ENCODE data around the gene SERINC5. TPM values are rescaled to one million over a fixed set of nuclear protein-coding genes. Genes with fewer than 3 reads are reported as not detected.

Gene SERINC5
- total and polyA plus RNA-seq, 7 donors: 0.70 to 8.6 (median 2.7) TPM

DNA sequence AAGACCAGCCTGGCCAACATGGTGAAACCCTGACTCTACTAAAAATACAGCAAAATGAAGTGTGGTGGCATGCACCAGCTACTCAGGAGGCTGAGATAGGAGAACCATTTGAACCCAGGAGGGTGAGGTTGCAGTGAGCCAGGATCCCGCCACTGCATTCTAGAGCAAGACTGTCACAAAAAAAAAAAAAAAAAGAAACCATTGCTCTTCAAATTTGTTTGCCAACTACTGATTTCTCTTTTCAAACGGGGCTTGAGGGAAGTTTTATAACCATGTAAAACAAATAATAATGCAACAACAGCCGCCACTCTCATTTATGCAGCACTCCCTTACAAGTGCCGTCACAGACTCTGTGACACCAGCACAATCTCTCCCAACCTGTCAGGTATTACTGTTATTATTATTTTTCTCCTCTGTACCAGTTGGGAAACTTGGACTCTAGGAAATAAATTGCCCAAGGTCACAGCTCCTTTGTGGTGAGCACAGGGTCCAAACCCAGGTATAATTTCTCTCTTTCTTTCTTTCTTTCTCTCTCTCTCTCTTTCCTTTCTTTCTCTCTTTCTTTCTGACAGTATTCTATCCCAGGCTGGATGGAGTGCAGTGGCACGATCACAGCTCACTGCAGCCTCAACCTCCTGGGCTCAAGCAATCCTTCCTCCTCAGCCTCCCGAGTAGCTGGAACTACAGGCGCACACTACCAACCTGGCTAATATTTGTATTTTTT lies 25.4 kb downstream of the SERINC5 start:
- Histone ChIP-seq H3K27ac (no peak overlapping the region), H3K36me3 (ENCODE audit: insufficient read depth in 1 of 2, low read depth in 1 of 2) (no peaks in the 10 kb centered on the region), H3K4me1 (no peaks in the 10 kb centered on the region), H3K27me3 (ENCODE audit: insufficient read depth in 3 of 3, low read length in 2 of 3) (no peaks in the 10 kb centered on the region), H3K4me3 (no peak overlapping the region), H3K9me3 (no peaks in the 10 kb centered on the region)
- intact Hi-C loops (cut with DNase I): no loop called here
- TF ChIP-seq CTCF (IDR thresholded peaks at IDR 0.05): no peak
- ATAC-seq (no peak), DNase-seq (no peak)
- 78 to 83% (median 82%) methylated on average over 7 of the region's 7 CpGs for WGBS, 3 donors

DNA sequence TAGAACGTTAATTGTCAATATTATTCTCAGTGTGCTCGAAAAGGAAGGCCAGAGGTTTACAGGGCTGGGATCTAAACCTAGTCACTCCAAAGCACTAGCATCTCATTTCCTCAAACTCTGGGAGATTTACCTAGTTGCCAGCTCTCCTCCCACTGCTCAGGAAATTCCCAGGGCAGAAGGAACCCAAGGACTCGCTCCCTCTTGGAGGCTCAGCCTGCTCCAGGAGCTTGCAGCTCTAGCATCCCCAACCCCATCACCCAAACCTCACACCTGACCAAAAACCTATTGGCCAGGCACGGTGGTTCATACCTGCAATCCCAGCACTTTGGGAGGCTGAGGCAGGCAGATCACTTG lies 26.0 kb downstream of the SERINC5 start:
- no peak for TF ChIP-seq CTCF (IDR thresholded peaks at IDR 0.05)
- H3K4me1 ChIP-seq: no peaks in the 10 kb centered on the region
- H3K27ac ChIP-seq: no peak overlapping the region
- H3K36me3 ChIP-seq (ENCODE audit: insufficient read depth in 1 of 2, low read depth in 1 of 2): no peaks in the 10 kb centered on the region
- H3K27me3 ChIP-seq (ENCODE audit: insufficient read depth in 3 of 3, low read length in 2 of 3): no peaks in the 10 kb centered on the region
- intact Hi-C loops (cut with DNase I): no loop called here
- 70 to 85% (median 80%) methylated on average over 4 of the region's 4 CpGs for WGBS, 3 donors
- ATAC-seq: no peak
- no peak overlapping the region for H3K4me3 ChIP-seq
- DNase-seq: no peak
- no peaks in the 10 kb centered on the region for H3K9me3 ChIP-seq

DNA sequence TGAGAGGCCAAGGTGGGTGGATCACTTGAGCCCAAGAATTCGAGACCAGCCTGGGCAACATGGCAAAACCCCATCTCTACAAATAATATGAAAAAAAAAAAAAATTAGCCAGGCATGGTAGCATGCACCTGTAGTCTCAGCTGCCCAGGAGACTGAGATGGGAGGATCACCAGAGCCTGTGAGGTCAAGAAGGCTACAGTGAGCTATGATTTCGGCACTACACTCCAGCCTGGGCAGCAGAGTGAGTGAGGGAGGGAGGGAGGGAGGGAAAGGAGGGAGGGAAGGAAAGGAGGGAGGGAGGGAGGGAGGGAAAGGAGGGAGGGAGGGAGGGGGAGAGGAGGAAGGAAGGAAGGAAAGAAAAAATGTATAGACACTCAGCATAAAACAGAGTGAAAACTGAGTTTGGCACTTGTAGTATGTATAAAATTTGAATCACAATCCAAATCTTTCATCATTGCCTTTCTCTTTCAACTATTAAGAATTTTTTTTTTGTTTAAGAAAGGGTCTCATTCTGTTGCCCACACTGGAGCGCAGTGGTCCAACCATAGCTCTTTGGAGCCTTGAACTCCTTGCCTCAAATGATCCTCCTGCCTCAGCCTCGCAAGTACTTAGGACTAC lies 27.8 kb downstream of the SERINC5 start:
- intact Hi-C loops (cut with DNase I): no loop called here
- no peak for TF ChIP-seq CTCF (IDR thresholded peaks at IDR 0.05)
- no peaks in the 10 kb centered on the region for H3K9me3 ChIP-seq
- WGBS, 3 donors: 84 to 94% (median 93%) methylated on average over 3 to 4 of the region's 4 CpGs
- no peaks in the 10 kb centered on the region for H3K27me3 ChIP-seq (ENCODE audit: insufficient read depth in 3 of 3, low read length in 2 of 3)
- H3K36me3 ChIP-seq (ENCODE audit: insufficient read depth in 1 of 2, low read depth in 1 of 2): no peaks in the 10 kb centered on the region
- no peak overlapping the region for H3K27ac ChIP-seq
- DNase-seq: no peak
- ATAC-seq: no peak
- H3K4me3 ChIP-seq: no peak overlapping the region
- no peaks in the 10 kb centered on the region for H3K4me1 ChIP-seq

DNA sequence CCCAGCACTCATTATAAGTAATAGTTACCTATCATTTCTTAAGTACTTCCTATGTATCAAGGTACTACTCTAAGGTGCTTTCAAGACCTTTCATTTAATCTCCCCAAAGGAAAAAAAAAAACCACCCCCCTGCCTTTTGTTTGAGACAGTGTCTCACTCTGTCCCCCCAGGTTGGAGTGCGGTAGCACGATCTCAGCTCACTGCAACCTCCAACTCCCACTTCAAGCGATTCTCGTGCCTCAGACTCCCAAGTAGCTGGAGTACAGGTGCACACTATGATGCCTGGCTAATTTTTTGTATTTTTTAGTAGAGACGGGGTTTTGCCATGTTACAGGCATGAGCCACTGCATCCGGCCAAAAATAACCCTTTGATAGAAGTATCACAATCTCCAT lies 29.9 kb downstream of the SERINC5 start:
- intact Hi-C loops (cut with DNase I): no loop called here
- H3K9me3 ChIP-seq: no peaks in the 10 kb centered on the region
- 81 to 88% (median 86%) methylated on average over 6 of the region's 6 CpGs for WGBS, 3 donors
- no peaks in the 10 kb centered on the region for H3K36me3 ChIP-seq (ENCODE audit: insufficient read depth in 1 of 2, low read depth in 1 of 2)
- no peaks in the 10 kb centered on the region for H3K4me1 ChIP-seq
- no peak overlapping the region for H3K27ac ChIP-seq
- TF ChIP-seq CTCF (IDR thresholded peaks at IDR 0.05): no peak
- no peaks in the 10 kb centered on the region for H3K27me3 ChIP-seq (ENCODE audit: insufficient read depth in 3 of 3, low read length in 2 of 3)
- ATAC-seq (no peak), DNase-seq (no peak)
- no peak overlapping the region for H3K4me3 ChIP-seq

All from psoas muscle (tissue), 8 donors.